DOHH2 (cell line): ENCODE measurements around the gene ATP6V0E1.
"Not testable (repeated sequence)": the region's sequence is repeated elsewhere in the genome, so short reads cannot be mapped to it uniquely, and the experiment has no call there.

Experiments used
- H3F3A ChIP-seq: fragments of 200-600 bp; sonication (generic), shearing (Covaris generic); 2 replicates; pipeline ENCODE4 v1.6.0; 2016; ENCODE audit warnings: antibody characterized with exemption, mild to moderate bottlenecking; ENCODE audit not compliant: control insufficient read depth, insufficient read depth
- H3K27ac ChIP-seq: fragments of 200-600 bp; sonication (generic); 2 replicates; pipeline ENCODE4 v1.5.1; 2014; ENCODE audit warnings: low read depth, mild to moderate bottlenecking, low read length, moderate library complexity
- H3K27me3 ChIP-seq: fragments of 200-600 bp; sonication (generic); 2 replicates; pipeline ENCODE4 v1.6.1; 2014; ENCODE audit warnings: mild to moderate bottlenecking, low read length, mixed read lengths; ENCODE audit not compliant: control insufficient read depth
- H3K36me3 ChIP-seq: fragments of 200-600 bp; sonication (generic); 2 replicates; pipeline ENCODE4 v1.6.1; 2014; ENCODE audit warnings: mild to moderate bottlenecking, low read length, moderate library complexity, mixed read lengths; ENCODE audit not compliant: control insufficient read depth
- H3K4me1 ChIP-seq: fragments of 200-600 bp; sonication (generic); 2 replicates; pipeline ENCODE4 v1.6.1; 2014; ENCODE audit warnings: mild to moderate bottlenecking, low read length, mixed read lengths; ENCODE audit not compliant: control insufficient read depth
- H3K4me2 ChIP-seq: fragments of 200-600 bp; sonication (generic); 2 replicates; pipeline ENCODE4 v1.6.0; 2014; ENCODE audit warnings: mild to moderate bottlenecking, low read length, moderate library complexity
- H3K4me3 ChIP-seq: fragments of 200-600 bp; sonication (generic); 2 replicates; pipeline ENCODE4 v1.5.1; 2014; ENCODE audit warnings: mild to moderate bottlenecking, low read length, mixed read lengths
- H3K79me2 ChIP-seq: fragments of 200-600 bp; sonication (generic); 2 replicates; pipeline ENCODE4 v1.6.1; 2014; ENCODE audit warnings: mild to moderate bottlenecking, low read length, mixed read lengths; ENCODE audit not compliant: control insufficient read depth
- H3K9me2 ChIP-seq: fragments of 200-600 bp; sonication (generic); replicated peaks from 2 replicates; pipeline ENCODE4 v1.6.1; 2014; ENCODE audit warnings: mild to moderate bottlenecking, low read length, mixed read lengths; ENCODE audit not compliant: control insufficient read depth
- H3K9me3 ChIP-seq: fragments of 200-600 bp; sonication (generic); 2 replicates; pipeline ENCODE4 v1.6.1; 2014; ENCODE audit warnings: antibody characterized with exemption, low read length, mixed read lengths; ENCODE audit not compliant: control insufficient read depth, insufficient read depth
- H4K20me1 ChIP-seq: fragments of 200-600 bp; sonication (generic); 2 replicates; pipeline ENCODE4 v1.6.0; 2014; ENCODE audit warnings: low read depth, mild to moderate bottlenecking, antibody characterized with exemption, low read length, moderate library complexity; ENCODE audit not compliant: control insufficient read depth, insufficient read depth
- EZH2phosphoT487 ChIP-seq: fragments of 200-600 bp; sonication (generic); IDR thresholded peaks from 2 replicates; pipeline ENCODE4 v1.6.1; 2017; ENCODE audit warnings: borderline replicate concordance, mild to moderate bottlenecking, antibody characterized with exemption, low read length, moderate library complexity, mixed read lengths
- TF ChIP-seq, protein P1 (sequence below): fragments of 200-600 bp; sonication (generic); IDR thresholded peaks from one replicate; pipeline ENCODE4 v1.5.1; 2014; ENCODE audit warnings: antibody characterized with exemption, mild to moderate bottlenecking, low read depth, low read length; ENCODE audit not compliant: poor library complexity, severe bottlenecking

The ATP6V0E1 gene

DNA sequence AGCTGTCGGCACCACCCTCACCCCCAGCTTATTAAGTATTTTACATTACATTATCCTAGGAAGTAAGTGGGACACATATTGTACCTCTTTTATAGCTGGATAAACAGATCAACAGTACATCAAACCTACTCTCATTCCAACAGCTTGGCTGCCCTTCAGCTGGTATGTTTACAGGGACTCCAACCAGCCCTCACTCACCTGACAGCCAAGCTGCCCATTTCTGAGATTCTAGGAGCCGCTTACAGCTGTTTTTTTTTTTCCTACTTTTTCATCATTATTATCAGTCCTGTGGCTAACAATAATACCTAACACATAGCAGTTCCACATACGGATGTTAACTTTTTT lies 59.2 kb downstream of the ATP6V0E1 start:
- Histone ChIP-seq H3K9me3 (no peaks in the 10 kb centered on the region), H3K9me2 (no peaks in the 10 kb centered on the region), H3K79me2 (no peaks in the 10 kb centered on the region), H3K27me3 (no peaks in the 10 kb centered on the region), H3K4me2 (no peak overlapping the region), H3K27ac (no peak overlapping the region), H3K36me3 (no peaks in the 10 kb centered on the region), H3K4me3 (no peak overlapping the region), H4K20me1 (no peaks in the 10 kb centered on the region), H3F3A (peaks cover 7% of the 10 kb centered on the region), H3K4me1 (no peaks in the 10 kb centered on the region)
- no peak for TF ChIP-seq EZH2phosphoT487
- TF ChIP-seq, protein P1, sequence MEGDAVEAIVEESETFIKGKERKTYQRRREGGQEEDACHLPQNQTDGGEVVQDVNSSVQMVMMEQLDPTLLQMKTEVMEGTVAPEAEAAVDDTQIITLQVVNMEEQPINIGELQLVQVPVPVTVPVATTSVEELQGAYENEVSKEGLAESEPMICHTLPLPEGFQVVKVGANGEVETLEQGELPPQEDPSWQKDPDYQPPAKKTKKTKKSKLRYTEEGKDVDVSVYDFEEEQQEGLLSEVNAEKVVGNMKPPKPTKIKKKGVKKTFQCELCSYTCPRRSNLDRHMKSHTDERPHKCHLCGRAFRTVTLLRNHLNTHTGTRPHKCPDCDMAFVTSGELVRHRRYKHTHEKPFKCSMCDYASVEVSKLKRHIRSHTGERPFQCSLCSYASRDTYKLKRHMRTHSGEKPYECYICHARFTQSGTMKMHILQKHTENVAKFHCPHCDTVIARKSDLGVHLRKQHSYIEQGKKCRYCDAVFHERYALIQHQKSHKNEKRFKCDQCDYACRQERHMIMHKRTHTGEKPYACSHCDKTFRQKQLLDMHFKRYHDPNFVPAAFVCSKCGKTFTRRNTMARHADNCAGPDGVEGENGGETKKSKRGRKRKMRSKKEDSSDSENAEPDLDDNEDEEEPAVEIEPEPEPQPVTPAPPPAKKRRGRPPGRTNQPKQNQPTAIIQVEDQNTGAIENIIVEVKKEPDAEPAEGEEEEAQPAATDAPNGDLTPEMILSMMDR, result no peak

DNA sequence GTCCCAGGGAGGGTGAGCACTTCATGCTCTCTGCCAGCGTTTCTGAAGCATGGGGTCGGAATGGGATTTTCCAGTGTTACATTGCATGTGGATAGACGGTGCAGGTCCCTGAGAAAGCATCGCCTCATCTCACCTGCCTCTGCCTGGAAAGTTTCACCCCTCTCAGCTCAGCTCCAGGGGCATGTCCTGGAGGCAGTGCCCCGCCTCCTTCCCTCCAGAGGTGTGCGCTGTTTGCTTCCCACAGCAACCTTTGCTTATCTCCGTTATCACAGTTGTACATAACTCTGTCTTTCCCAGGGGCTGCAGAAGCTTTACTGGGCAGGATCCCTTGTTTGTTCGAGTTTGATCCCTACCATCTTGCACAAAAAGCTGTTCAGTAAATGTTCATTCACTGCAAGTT lies 61.9 kb downstream of the ATP6V0E1 start:
- Histone ChIP-seq H3K79me2 (no peaks in the 10 kb centered on the region), H3K9me3 (no peaks in the 10 kb centered on the region), H3K4me1 (no peaks in the 10 kb centered on the region), H4K20me1 (no peaks in the 10 kb centered on the region), H3K36me3 (no peaks in the 10 kb centered on the region), H3K4me3 (no peak overlapping the region), H3K4me2 (no peak overlapping the region), H3F3A (no peaks in the 10 kb centered on the region), H3K27ac (no peak overlapping the region), H3K9me2 (no peaks in the 10 kb centered on the region), H3K27me3 (no peaks in the 10 kb centered on the region)
- TF ChIP-seq EZH2phosphoT487, result no peak
- TF ChIP-seq, protein P1, result no peak

DNA sequence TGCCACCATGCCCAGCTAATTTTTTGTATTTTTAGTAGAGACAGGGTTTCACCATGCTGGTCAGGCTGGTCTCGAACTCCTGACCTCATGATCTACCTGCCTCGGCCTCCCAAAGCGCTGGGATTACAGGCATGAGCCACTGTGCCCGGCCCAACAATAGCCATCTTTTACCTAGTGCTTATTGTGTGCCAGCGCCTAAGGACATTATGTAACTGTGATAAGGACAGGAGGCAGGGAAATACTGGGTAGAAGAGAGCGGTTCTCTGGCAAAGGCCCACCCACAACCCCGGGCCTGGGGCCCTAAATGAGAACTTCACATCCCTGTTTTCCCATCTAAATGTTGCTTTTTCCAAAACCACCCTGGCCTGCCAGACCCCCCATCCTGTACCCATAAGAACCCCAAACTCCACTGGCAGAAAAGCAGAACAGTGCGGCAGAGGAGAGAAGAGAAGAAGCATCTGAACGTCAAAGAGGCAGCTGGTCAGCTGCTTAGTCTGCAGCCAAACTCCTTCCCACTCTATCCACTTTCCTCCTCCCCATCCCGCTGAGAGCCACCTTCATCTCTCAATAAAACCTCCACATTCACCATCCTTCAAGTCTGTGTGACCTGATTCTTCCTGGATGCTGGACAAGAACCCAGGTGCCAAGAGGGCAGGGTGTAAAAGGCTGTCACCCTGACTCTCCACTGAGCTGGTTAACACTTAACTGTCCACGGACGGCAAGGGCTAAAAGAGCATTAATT lies 63.7 kb downstream of the ATP6V0E1 start:
- not testable (repeated sequence) for H3K4me1 ChIP-seq, H3K4me2 ChIP-seq, H3K27ac ChIP-seq, H3K9me2 ChIP-seq, H3K9me3 ChIP-seq, H4K20me1 ChIP-seq, H3K36me3 ChIP-seq, H3K79me2 ChIP-seq, H3F3A ChIP-seq, H3K4me3 ChIP-seq, H3K27me3 ChIP-seq

DNA sequence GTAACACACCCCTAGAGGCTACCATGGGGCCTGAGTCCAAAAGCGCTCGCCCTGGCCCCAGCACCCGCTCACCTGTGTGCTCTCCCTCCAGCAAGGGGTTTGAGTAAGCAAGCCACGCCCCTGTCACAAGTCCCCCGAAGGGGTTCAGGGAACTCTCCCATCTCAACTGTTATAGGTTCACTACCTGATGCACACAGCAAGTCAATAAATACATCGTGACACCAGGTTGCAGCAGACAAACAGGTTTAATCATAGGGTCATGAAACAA lies 64.2 kb downstream of the ATP6V0E1 start:
- Histone ChIP-seq H3K4me1 (peaks cover 11% of the 10 kb centered on the region), H3K27me3 (no peaks in the 10 kb centered on the region), H4K20me1 (no peaks in the 10 kb centered on the region), H3K27ac (no peak overlapping the region), H3F3A (no peaks in the 10 kb centered on the region), H3K9me3 (no peaks in the 10 kb centered on the region), H3K79me2 (no peaks in the 10 kb centered on the region), H3K9me2 (no peaks in the 10 kb centered on the region), H3K4me3 (no peak overlapping the region), H3K36me3 (no peaks in the 10 kb centered on the region), H3K4me2 (no peak overlapping the region)
- TF ChIP-seq, protein P1, result no peak
- no peak for TF ChIP-seq EZH2phosphoT487
